Breast epithelium (tissue), 4 donors: Measurements from ENCODE around the gene HDAC4. TPM values are rescaled to one million over a fixed set of nuclear protein-coding genes. Genes with fewer than 3 reads are reported as not detected.

Source experiments
- DNase-seq, 2 donors: peaks; one replicate each; pipeline ENCODE4 v3.0.0-alpha.2; 2019; ENCODE audit warnings: low spot score in 2 of 2
- H3K27ac ChIP-seq, 2 donors: fragments of 200-600 bp; sonication (generic) in 1 of 2; one replicate each; pipeline ENCODE4 v1.5.1; 2016 to 2019; ENCODE audit warnings: mild to moderate bottlenecking in 1 of 2
- H3K27me3 ChIP-seq, 2 donors: fragments of 200-600 bp; sonication (generic) in 1 of 2; one replicate each; pipeline versions ENCODE4 v1.5.1 to v1.6.0; 2017 to 2019; ENCODE audit warnings: control low read depth in 1 of 2, mild to moderate bottlenecking in 1 of 2
- H3K36me3 ChIP-seq: fragments of 200-600 bp; one replicate; pipeline ENCODE4 v1.5.1; 2019
- H3K4me1 ChIP-seq, 2 donors: fragments of 200-600 bp; sonication (generic); one replicate each; pipeline ENCODE4 v1.5.1; 2016 to 2019; ENCODE audit warnings: control low read depth in 1 of 2
- H3K4me3 ChIP-seq, 3 donors: fragments of 200-600 bp; sonication (generic); 1 replicate in 2 of 3; 2 replicates in 1 of 3; pipeline ENCODE4 v1.5.1; 2016 to 2019; ENCODE audit warnings: mild to moderate bottlenecking in 3 of 3, moderate library complexity in 2 of 3
- H3K9me3 ChIP-seq, 2 donors: fragments of 200-600 bp; sonication (generic) in 1 of 2; one replicate each; pipeline ENCODE4 v1.5.1; 2016 to 2019; ENCODE audit warnings: control low read depth in 1 of 2
- POLR2A ChIP-seq: fragments of 450-650 bp; IDR thresholded peaks from one replicate; pipeline ENCODE4 v1.6.1; 2016; ENCODE audit warnings: antibody characterized with exemption, mild to moderate bottlenecking, moderate library complexity
- POLR2AphosphoS5 ChIP-seq, 3 donors: sonication (generic); formaldehyde crosslinking; IDR thresholded peaks; one replicate each; pipeline ENCODE4 v1.6.1; 2017; ENCODE audit warnings: antibody characterized with exemption in 3 of 3
- intact Hi-C: fragments of 100-400 bp; cut with DNase I; formaldehyde crosslinking; loops from one replicate; pipeline ENCODE4 v1.15.1; 2023; ENCODE audit warnings: low total_unique reads
- total RNA-seq, 3 donors: library from RNA; depleted of rRNA; stranded (reverse); fragments of >200 nt; gene quantifications; one replicate each; pipeline ENCODE4 v1.1.0, GENCODE V29; 2016
- TF ChIP-seq, protein P1 (sequence below), 3 donors: fragments of 450-650 bp; IDR thresholded peaks; one replicate each; pipeline ENCODE4 v1.5.1; 2016 to 2017; ENCODE audit warnings: antibody characterized with exemption in 3 of 3, mild to moderate bottlenecking in 3 of 3, moderate library complexity in 3 of 3

Gene HDAC4
- total RNA-seq, 3 donors from 2014 or later: 20.3 to 36.0 (median 32.8) TPM

DNA sequence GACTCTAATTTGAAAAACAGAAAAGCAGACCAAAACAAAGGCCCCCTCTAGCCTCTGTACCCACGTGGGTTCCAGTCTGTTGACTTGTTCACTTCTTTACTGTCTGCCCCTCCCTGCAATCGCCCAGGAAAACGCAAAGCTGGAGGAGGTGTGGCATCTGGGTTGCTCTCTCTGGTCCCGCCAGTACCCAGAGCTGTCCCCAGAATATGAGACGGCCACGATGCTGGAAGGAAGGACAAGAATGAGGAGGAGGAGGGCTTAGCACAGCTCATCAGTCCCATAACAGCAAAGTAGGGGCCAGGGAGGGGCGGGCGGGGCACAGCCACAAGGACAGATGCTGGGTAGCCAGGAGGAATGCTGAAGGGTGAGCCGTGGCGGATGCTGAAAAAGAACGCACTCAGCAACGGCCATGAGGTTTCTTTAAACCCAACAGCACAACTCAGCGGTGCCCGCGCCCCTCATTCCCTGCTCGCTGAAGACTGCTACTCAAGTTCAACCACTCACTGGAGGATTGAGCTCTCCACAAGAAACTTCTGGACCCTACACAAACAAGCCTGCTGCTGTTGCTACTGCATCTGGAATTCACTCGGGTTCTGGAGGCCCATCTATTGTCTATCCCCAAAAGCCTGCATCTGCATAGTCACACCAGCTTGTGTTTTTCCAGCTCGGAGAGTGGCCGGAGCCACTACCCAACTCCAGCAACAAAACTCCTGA, 187.7 kb downstream of the HDAC4 start:
- H3K9me3 ChIP-seq: no peaks in the 10 kb centered on the region
- H3K27ac ChIP-seq: no peak overlapping the region
- TF ChIP-seq, protein P1, sequence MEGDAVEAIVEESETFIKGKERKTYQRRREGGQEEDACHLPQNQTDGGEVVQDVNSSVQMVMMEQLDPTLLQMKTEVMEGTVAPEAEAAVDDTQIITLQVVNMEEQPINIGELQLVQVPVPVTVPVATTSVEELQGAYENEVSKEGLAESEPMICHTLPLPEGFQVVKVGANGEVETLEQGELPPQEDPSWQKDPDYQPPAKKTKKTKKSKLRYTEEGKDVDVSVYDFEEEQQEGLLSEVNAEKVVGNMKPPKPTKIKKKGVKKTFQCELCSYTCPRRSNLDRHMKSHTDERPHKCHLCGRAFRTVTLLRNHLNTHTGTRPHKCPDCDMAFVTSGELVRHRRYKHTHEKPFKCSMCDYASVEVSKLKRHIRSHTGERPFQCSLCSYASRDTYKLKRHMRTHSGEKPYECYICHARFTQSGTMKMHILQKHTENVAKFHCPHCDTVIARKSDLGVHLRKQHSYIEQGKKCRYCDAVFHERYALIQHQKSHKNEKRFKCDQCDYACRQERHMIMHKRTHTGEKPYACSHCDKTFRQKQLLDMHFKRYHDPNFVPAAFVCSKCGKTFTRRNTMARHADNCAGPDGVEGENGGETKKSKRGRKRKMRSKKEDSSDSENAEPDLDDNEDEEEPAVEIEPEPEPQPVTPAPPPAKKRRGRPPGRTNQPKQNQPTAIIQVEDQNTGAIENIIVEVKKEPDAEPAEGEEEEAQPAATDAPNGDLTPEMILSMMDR (IDR thresholded peaks at IDR 0.05): no peak
- TF ChIP-seq POLR2AphosphoS5 (IDR thresholded peaks at IDR 0.05) (no peak), POLR2A (no peak)
- DNase-seq: no peak
- no peaks in the 10 kb centered on the region for H3K4me1 ChIP-seq
- intact Hi-C loops: no loop called here
- no peaks in the 10 kb centered on the region for H3K36me3 ChIP-seq
- H3K27me3 ChIP-seq: no peaks in the 10 kb centered on the region
- H3K4me3 ChIP-seq: no peak overlapping the region

DNA sequence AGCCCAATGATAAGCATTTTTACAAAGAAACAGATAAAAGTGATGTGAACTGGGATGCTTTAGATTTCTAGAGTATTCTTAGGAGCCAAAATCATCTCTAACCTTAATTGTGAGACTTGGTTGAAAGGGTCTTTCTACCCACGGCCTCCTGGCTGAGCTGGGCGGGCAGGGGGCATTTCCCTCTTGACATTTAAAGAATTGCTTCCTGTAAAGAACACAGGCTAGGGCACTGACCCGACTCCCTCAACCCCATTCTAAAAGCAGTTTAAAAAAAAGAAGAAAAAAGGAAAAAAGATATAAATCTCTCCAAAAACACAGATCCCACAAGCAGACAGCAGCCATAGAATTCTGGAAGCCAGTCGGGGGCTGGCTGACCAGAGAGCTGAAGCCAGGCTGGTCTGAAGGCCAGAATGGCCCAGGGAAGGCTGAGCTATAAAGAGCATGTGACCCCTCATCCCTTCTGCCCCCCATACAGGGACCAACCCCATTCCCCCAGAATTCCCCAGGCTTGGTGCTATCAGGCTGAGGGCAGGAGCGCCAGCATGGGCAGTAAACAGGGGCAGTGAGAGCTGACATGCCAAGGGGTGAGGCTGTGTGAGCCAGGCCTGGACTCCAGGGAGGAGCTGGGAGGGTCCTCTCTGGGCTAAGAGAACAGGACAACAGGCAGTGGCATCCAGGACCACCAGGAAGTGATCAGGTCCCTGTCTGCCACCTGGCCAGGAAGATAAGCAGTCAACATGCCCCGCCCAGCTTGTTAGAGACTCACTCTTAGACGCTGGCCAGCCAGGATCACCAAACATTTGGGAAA, 188.5 kb downstream of the HDAC4 start:
- H3K4me1 ChIP-seq: no peaks in the 10 kb centered on the region
- no peaks in the 10 kb centered on the region for H3K27me3 ChIP-seq
- TF ChIP-seq POLR2AphosphoS5 (IDR thresholded peaks at IDR 0.05): no peak
- TF ChIP-seq, protein P1 (IDR thresholded peaks at IDR 0.05): no peak
- no peak for TF ChIP-seq POLR2A
- intact Hi-C loops: no loop called here
- DNase-seq: peak in 1 of 2 donors; percentile 43
- no peak overlapping the region for H3K4me3 ChIP-seq
- no peaks in the 10 kb centered on the region for H3K36me3 ChIP-seq
- no peak overlapping the region for H3K27ac ChIP-seq
- H3K9me3 ChIP-seq: no peaks in the 10 kb centered on the region

DNA sequence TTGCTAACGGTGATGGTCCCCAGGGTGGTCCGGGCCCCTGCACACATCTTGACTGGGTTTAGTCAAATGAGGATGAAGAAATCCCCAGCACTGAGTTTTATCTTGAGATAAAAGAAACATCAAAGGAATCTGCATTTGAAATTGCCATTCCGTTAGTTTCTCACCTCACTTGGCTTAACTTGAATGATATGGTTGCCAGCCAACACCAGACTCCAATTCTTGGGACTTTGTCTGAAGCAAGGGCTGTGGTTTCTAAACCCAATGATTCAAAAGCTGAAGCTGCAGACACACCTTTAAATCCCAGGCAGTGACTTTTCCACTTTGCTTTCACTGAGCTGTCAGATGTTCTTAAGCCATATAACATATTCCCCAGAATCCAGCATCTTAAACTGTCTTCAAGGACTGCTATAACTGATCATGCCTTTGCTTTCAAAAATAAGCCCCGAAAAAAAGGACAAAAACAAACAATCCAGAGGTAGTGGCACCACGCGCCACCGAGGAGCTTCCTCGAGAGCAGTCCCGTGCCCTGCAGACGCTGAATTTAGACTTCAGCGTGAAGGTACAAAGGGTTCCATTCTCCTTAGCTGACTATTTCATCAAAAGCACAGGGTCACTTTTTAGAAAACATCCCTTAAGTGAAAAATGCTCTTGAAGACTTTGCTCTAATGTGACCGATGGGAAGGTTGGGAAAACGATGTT, 189.3 kb downstream of the HDAC4 start:
- Histone ChIP-seq H3K4me3 (no peak overlapping the region), H3K4me1 (no peaks in the 10 kb centered on the region), H3K9me3 (no peaks in the 10 kb centered on the region), H3K27ac (no peak overlapping the region), H3K27me3 (no peaks in the 10 kb centered on the region), H3K36me3 (no peaks in the 10 kb centered on the region)
- intact Hi-C loops: no loop called here
- TF ChIP-seq POLR2AphosphoS5 (IDR thresholded peaks at IDR 0.05) (no peak), POLR2A (no peak)
- TF ChIP-seq, protein P1 (IDR thresholded peaks at IDR 0.05): no peak
- DNase-seq: no peak

DNA sequence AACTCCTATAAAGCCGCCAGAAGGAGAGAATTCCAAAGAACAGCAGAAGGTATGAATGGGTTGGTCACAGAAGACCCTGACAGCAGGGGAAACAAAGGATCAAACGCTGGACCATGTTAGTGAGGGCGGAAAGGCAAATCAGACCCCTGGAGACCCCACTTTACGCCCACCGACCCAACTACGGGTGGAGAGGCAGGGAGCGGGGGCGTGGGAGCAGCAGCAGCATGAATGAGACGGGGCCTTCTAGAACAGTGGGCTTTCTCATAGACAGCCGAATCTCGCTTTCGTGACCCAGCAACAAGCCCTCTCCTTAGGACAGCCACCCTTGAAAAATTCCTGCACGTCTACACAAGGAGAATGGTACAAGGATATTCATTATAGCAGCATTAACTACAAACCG, 191.0 kb downstream of the HDAC4 start:
- TF ChIP-seq, protein P1 (IDR thresholded peaks at IDR 0.05): no peak
- no peak for TF ChIP-seq POLR2A
- TF ChIP-seq POLR2AphosphoS5 (IDR thresholded peaks at IDR 0.05): no peak
- Histone ChIP-seq H3K27ac (no peak overlapping the region), H3K4me3 (no peak overlapping the region), H3K27me3 (no peaks in the 10 kb centered on the region), H3K36me3 (no peaks in the 10 kb centered on the region), H3K9me3 (no peaks in the 10 kb centered on the region), H3K4me1 (no peaks in the 10 kb centered on the region)
- DNase-seq: peak in 1 of 2 donors; percentile 10
- intact Hi-C loops: no loop called here
